Ishikawa (cell line): Measurements from ENCODE around the gene NTM.

Source experiments
- EP300 ChIP-seq: IDR thresholded peaks from 2 replicates; pipeline ENCODE4 v1.6.1; 2012; ENCODE audit warnings: borderline replicate concordance
- MAX ChIP-seq: IDR thresholded peaks from 2 replicates; pipeline ENCODE4 v1.6.1; 2012
- RAD21 ChIP-seq: IDR thresholded peaks from 2 replicates; pipeline ENCODE4 v1.6.1; 2012; ENCODE audit warnings: low read depth

DNA sequence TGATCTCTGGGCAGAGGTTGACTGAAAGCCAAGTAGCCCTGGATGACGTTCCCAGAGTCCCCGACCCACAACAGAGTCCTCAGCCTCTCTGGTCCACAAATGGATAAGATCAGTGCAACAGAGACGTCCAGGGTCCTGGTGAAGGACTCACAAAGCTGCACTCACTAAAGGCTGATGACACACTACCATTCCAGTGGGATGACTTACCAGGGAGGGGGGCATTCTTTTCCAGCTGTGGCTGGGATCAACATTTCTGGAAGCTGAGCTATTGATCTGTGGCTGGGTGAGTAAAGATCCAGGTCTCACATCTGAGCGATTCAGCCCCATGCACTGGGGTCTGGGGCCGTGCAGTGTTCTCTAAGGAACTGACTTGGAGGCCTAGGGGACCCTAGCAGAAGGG lies 296.2 kb downstream of the NTM start:
- TF ChIP-seq RAD21 (no peak), MAX (no peak), EP300 (no peak)
